Activated B cell treated with CpG ODN at 0.5 μM for 24 hours (primary cell): ENCODE measurements around the gene PREP. TPM values are rescaled to one million over a fixed set of nuclear protein-coding genes. Genes with fewer than 3 reads are reported as not detected.

Experiments used
- ATAC-seq: fragments of 200-7000 bp; cut with Tn5 transposase; one replicate; pipeline ENCODE4 v1.10.0; 2021; ENCODE audit warnings: low read depth, mild to moderate bottlenecking, moderate library complexity
- CTCF ChIA-PET: fragments of 350-600 bp; sonication (Branson Sonifier 250); formaldehyde crosslinking; loops from one replicate; lab custom pipeline; 2021; ENCODE audit warnings: antibody characterized with exemption; lab: Charles Lee
- POLR2A ChIA-PET: fragments of 350-600 bp; sonication (Branson Sonifier 250); formaldehyde crosslinking; loops from one replicate; lab custom pipeline; 2021; ENCODE audit warnings: antibody characterized with exemption; lab: Charles Lee
- DNase-seq: peaks from one replicate; pipeline ENCODE4 v3.0.0; 2022
- H3K27ac Mint-ChIP-seq: one replicate; pipeline ENCODE4 v1.8.0; 2020; ENCODE audit warnings: mixed read lengths
- H3K27me3 Mint-ChIP-seq: one replicate; pipeline ENCODE4 v1.8.0; 2021; ENCODE audit warnings: mixed read lengths
- H3K36me3 Mint-ChIP-seq: one replicate; pipeline ENCODE4 v1.8.0; 2021; ENCODE audit warnings: low read depth, mixed read lengths
- H3K4me1 Mint-ChIP-seq: one replicate; pipeline ENCODE4 v1.8.0; 2021; ENCODE audit warnings: mixed read lengths
- H3K4me3 Mint-ChIP-seq: one replicate; pipeline ENCODE4 v1.8.0; 2020; ENCODE audit warnings: mild to moderate bottlenecking, mixed read lengths
- H3K9me3 Mint-ChIP-seq: one replicate; pipeline ENCODE4 v1.8.0; 2020; ENCODE audit warnings: mixed read lengths
- CTCF ChIP-seq: fragments of 200-600 bp; IDR thresholded peaks from one replicate; pipeline ENCODE4 v1.8.0; 2022; ENCODE audit warnings: antibody characterized with exemption, mild to moderate bottlenecking
- intact Hi-C: fragments of 100-400 bp; cut with micrococcal nuclease; formaldehyde crosslinking; loops from one replicate; pipeline ENCODE4 v1.15.1; 2024
- total RNA-seq: library from RNA; stranded (reverse); gene quantifications from 2 replicates; pipeline ENCODE4 v1.2.3, GENCODE V29; 2022

The PREP gene
- total RNA-seq, 1 donor from 2014 or later = 31.1 TPM

- intact Hi-C loops = no loop called here
- Mint-ChIP-seq H3K9me3 (no peaks in the 10 kb centered on the region), H3K27ac (no peak overlapping the region), H3K27me3 (no peaks in the 10 kb centered on the region), H3K4me3 (no peak overlapping the region), H3K4me1 (no peaks in the 10 kb centered on the region), H3K36me3 (peaks cover 39% of the 10 kb centered on the region)
- no peak for ATAC-seq
- ChIA-PET CTCF (no interaction called here), POLR2A (no interaction called here)
- no peak for DNase-seq
- no peak for TF ChIP-seq CTCF
Measured at GRCh38 chr6:105384004-105384403, 18.9 kb downstream of the PREP start.

DNA sequence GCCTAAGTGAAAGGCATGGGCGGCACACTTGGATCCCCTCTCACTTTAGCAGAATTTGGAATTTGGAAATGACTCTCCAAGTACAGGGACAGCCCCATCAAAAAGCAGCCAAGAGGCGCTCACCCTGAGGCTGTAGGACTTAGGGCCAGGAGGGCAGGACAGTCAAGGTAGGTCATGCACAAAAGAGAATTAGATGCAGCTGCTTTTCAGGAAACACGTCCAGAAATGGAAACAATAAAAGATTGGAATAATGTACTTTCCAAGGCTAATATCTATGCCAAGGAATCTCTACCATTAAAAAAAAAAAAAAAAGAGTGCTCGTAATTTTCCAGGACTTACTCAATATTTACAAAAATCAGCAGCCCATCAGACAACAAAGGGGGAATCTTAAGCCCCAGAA is 19.9 kb downstream of the PREP start:
- ATAC-seq (no peak), DNase-seq (no peak)
- POLR2A ChIA-PET = no interaction called here
- H3K27me3 Mint-ChIP-seq = no peaks in the 10 kb centered on the region
- CTCF ChIA-PET = interaction anchor here (0.7 kb wide), 1 partner anchor 16 kb away, joined by 3 read pairs; no protein-coding TSS in a partner anchor
- intact Hi-C loops = no loop called here
- no peak overlapping the region for H3K4me3 Mint-ChIP-seq
- peaks cover 36% of the 10 kb centered on the region for H3K36me3 Mint-ChIP-seq
- H3K4me1 Mint-ChIP-seq = no peaks in the 10 kb centered on the region
- no peaks in the 10 kb centered on the region for H3K9me3 Mint-ChIP-seq
- no peak for TF ChIP-seq CTCF
- no peak overlapping the region for H3K27ac Mint-ChIP-seq

- ChIA-PET POLR2A (no interaction called here), CTCF (interaction anchor here (0.7 kb wide), 1 partner anchor 16 kb away, joined by 3 read pairs; no protein-coding TSS in a partner anchor)
- H3K27me3 Mint-ChIP-seq = no peaks in the 10 kb centered on the region
- ATAC-seq = no peak
- no peak overlapping the region for H3K27ac Mint-ChIP-seq
- intact Hi-C loops = no loop called here
- H3K4me3 Mint-ChIP-seq = no peak overlapping the region
- DNase-seq = no peak
- no peaks in the 10 kb centered on the region for H3K9me3 Mint-ChIP-seq
- no peaks in the 10 kb centered on the region for H3K4me1 Mint-ChIP-seq
- TF ChIP-seq CTCF = no peak
- H3K36me3 Mint-ChIP-seq = peaks cover 39% of the 10 kb centered on the region
Measured at GRCh38 chr6:105382496-105382895, 20.4 kb downstream of the PREP start.

DNA sequence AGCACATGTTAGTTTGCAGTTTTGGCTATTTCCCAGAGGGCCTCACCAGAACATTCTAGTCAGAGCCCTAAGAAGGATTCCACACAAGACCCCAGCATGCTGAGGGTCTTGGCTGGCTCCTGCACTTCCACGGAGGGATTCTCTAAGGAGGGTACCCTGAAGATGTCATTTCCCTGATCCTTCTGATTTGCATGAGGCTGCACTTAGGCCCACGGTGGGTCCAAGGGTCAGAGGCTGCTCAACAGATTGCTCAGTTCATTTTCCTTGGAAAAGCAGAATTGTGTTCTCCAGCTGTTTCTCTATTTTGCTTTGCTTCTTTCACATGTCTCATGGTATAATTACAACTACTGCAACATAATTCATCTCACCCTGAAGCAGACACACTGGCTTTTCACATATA is 22.2 kb downstream of the PREP start:
- Mint-ChIP-seq H3K4me1 (no peaks in the 10 kb centered on the region), H3K27ac (no peak overlapping the region), H3K9me3 (no peaks in the 10 kb centered on the region), H3K36me3 (peaks cover 45% of the 10 kb centered on the region), H3K4me3 (no peak overlapping the region), H3K27me3 (no peaks in the 10 kb centered on the region)
- TF ChIP-seq CTCF = no peak
- ChIA-PET POLR2A (no interaction called here), CTCF (no interaction called here)
- ATAC-seq = no peak
- intact Hi-C loops = no loop called here
- DNase-seq = no peak

DNA sequence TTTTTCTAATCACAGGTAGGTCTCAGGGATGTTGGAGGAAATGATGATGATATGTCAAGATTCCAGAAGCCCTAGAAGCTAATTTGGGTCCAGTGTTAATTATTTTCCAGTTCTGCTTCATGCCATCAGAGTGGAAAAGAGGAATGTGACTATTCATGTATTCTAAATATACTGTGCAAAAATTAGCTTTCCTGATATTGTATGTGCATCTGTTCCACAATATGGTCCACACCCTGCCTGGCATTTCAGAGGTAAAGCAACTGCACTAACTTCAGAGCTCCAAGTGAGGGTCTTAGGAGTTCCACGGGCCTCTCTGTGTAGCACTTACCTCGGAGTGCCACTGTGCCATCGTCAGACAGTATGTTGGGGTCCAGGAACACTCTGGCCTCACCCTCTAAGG is 27.1 kb downstream of the PREP start:
- H3K4me3 Mint-ChIP-seq = no peak overlapping the region
- no peaks in the 10 kb centered on the region for H3K4me1 Mint-ChIP-seq
- no peaks in the 10 kb centered on the region for H3K27me3 Mint-ChIP-seq
- intact Hi-C loops = no loop called here
- DNase-seq (no peak), ATAC-seq (no peak)
- no peaks in the 10 kb centered on the region for H3K9me3 Mint-ChIP-seq
- POLR2A ChIA-PET = no interaction called here
- TF ChIP-seq CTCF = no peak
- peaks cover 61% of the 10 kb centered on the region for H3K36me3 Mint-ChIP-seq
- no peak overlapping the region for H3K27ac Mint-ChIP-seq
- CTCF ChIA-PET = no interaction called here
